T-helper 22 cell (primary cell): ENCODE measurements around the gene DNM2.
"Not testable (repeated sequence)": the region's sequence is repeated elsewhere in the genome, so short reads cannot be mapped to it uniquely, and the experiment has no call there.

ENCODE experiments used
- DNase-seq: peaks from one replicate; pipeline ENCODE4 v3.0.0-alpha.2; 2020; ENCODE audit warnings: low read depth

Gene DNM2

GRCh38 chr19:10838377-10838776 is 120.5 kb downstream of the DNM2 start:
- no peak for DNase-seq

DNA sequence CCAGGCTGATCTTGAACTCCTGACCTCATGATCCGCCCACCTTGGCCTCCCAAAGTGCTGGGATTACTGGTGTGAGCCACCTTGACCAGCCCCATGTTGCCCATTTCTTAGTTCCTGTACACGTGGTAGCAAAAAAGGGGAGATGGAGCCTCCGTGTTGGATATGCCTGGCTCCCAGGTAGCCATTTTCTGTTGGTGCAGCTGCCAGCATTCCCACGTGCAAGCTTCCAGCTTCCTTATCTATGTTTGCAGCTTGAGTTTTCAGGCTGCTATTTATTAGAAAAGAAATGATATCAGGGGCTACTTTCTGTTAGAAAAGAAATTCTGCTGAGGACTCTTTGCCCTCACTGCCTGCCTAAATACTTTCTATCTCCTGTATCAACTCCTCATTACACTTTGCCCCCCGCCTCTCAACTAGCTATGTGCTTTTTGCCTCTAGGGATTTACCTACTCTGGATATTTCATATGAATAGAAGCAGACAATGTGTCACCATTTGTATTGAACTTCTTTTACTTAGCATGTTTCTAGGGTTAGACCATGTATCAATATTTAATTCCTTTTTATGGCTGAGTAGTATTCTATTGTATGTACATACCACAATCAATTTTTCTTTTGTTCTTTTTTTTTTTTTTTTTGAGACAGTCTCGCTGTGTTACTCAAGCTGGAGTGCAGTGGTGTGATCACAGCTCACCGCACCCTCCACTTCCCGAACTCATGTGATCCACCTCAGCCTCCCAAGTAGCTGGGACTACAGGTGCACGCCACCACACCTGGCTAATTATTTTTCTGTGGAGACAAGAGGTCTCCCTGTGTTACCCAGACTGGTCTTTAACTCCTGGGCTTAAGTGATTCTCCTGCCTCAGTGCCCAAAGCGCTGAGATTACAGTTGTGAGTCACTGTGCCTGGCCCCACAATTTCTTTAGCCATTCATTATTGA is 121.5 kb downstream of the DNM2 start:
- no peak for DNase-seq

DNA sequence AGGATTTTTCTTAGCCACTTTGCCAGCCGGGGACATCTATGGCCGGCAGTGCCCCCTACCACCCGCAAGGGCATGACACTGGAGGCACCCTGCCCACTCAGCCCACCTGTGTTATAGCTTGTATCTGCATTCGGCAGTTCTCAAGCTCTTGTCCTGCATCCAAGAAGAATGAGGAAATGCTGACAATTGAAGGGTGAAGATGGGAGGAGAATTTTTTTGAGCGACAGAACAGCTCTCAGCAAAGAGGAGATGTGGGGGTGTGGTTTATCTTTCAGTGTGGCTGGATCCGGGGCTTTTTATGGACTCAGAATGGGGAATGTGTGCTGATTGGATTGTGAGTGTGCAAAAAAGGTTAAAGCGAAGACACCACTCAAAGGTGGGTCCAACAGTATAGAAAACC is 124.9 kb downstream of the DNM2 start:
- no peak for DNase-seq

DNA sequence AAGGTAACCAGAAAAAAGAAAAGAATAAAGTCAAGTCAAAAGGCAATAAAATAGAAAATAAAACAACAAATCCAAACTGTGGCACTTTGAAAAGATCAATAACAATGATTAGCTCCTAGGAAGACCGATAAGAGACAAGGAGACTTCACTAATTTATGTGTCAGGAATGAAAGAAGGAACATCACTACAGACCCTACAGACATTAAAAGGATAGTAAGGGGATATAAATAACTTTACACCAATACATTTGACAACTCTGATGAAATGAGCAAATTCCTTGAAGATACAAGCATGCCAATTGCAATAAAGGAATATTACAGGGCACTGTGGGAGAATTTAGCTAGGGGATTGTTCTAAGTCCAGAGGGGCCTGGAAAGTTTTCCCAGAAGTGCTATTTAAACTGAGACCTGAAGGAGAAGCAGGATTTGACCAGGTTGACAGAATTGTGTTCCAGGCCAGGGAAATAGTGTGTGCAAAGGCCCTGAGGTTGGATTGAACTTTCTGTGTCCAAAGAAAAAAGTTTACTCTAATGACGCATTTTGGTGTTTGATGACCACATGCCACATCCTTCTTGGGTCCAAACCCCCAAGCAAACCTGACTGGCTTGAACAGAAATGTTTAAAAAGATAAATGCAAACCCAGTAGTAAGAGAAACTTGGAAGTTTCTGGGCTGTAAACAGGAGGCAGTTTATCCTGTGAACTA is 128.8 kb downstream of the DNM2 start:
- DNase-seq: no peak

- DNase-seq: no peak
Measured at GRCh38 chr19:10848230-10848856, 130.5 kb downstream of the DNM2 start, which contains the start of gene C19orf38. TSS of gene C19orf38 (plus strand) at chr19:10848415. CDS start at chr19:10848509, 94 bp downstream.

GRCh38 chr19:10850631-10851030 is 132.8 kb downstream of the DNM2 start:
- DNase-seq: no peak

DNA sequence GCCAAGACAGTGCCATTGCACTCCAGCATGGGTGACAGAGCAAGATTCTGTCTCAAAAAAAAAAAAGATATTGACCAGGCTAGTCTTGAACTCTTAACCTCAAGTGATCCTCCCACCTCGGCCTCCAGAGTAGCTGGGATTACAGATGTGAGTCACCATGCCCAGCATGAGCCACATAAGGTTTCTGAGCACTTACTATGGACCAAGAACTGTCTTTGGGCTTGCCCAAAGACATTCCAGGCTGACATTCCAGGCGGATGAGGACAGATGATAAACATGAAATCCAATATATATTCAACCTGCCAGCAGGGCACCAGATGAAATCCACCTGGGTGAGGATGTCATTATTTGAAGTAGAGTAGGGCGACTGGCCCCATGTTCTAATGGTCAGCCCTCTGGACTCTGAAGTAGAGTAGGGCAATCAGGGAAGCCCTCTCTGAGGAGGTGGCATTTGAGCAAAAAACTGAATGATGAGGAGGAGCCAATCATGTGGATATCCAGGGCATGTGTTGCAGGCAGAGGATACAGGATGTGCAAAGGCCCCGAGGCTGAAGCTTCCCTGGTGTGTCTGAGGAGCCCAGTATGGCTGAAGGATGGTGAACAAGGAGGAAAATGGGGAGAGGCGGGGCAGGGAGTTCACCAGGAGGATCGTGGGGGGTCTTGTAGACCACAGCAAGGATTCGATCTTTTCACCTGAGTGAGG is 134.4 kb downstream of the DNM2 start:
- no peak for DNase-seq

- DNase-seq: no peak
Measured at GRCh38 chr19:10852941-10853340, 135.1 kb downstream of the DNM2 start.

DNA sequence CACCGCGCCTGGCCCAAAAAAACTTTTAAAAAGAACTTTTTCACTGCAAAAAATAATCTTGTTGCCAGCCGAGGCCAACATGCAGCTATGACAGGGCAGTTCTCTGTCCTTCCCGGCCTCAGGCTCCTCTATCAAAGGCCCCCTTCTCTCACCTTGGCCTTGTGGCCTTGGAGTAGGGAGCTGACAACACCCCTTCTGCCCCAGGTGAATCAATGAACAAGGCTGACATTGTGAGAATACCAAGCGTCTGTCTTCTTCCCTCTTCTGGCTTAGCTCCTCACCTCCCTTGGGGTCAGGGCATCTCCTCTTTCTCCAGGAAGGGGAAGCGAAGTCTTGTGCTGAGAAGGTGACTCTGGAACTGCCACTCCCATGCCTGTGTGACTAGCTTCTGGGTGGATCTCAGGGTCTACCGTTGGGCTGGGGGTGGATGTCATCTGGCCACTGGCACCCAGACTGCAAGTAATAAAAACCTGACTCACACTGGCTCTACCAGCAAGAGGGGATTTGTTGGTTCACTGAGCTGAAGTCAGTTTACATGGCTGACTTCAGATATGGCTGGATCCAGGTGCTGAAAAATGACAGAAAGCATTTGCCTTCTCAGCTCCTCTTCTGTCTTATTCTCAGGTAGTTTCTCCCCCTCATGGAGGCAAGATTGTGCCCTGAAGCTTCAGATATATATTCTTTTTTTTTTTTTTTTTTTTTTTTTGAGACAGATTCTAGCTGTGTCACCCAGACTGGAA is 136.6 kb downstream of the DNM2 start:
- DNase-seq: no peak

GRCh38 chr19:10855879-10856522 is 138.1 kb downstream of the DNM2 start:
- DNase-seq: no peak

- not testable (repeated sequence) for DNase-seq
Measured at GRCh38 chr19:10856899-10857298, 139.0 kb downstream of the DNM2 start.

- no peak for DNase-seq
Measured at GRCh38 chr19:10858204-10858828, 140.4 kb downstream of the DNM2 start.

DNA sequence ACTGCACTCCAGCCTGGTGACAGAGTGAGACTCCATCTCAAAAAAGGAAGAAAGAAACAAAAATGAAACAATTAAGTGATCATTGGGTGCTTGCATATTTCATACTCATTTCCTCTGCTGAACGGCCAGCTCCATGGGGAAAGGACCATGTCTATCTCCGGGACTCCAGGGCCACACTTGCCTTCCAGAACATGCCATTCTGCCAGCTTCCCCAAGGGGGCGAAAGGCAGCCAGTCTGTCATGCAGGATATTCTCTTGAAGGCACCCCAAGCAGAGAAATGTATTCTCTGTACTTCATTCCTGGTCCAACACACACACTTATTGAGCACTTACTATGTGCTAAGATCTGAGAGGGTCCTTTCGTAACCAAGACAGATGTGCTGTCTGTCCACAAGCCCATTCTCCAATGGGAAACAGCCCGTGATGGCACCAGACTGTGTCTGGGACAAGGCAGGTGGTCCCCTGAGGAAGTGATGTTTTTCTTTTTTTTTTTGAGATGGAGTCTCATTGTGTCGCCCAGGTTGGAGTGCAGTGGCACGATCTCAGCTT is 143.3 kb downstream of the DNM2 start:
- no peak for DNase-seq

DNA sequence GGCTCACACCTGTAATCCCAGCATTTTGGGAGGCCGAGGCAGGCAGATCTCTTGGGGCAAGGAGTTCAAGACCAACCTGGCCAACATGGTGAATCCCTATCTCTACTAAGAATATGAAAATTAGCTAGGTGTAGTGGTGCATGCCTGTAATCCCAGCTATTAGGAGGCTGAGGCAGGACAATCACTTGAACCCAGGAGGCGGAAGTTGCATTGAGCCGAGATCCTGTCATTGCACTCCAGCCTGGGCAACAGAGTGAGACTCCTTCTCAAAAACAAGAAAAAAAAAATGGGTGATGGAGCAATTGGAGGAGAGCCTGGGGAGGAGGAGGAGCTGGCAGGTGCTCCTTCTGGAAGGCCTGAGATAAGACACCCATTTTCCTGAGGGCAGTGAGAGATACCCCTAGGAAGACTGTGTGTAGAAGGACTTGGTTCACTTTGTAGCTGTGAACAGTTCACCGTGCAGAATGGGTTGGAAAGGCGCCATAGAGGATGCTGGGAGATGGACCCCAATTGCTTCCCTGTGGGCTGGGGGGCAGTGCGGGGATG is 144.8 kb downstream of the DNM2 start:
- no peak for DNase-seq

GRCh38 chr19:10863107-10863717 is 145.3 kb downstream of the DNM2 start:
- no peak for DNase-seq

DNA sequence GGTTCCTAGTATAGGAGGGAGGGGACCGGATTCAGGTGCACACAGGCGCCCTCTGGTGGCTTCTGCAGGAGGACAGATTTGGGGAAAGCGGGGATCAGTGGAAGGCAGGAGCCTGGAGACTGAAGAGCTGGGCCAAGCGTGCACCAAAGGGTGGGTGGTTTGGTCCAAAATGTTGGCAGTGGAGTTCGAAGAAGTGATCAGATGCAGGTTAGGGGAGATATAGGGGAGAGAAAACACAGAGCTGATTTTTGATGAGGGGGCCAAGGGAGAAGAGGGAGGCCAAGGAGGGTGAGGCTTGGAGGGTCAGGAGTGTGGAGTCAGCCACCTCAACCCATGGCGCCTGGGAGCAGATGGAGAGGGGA is 146.6 kb downstream of the DNM2 start:
- DNase-seq: peak; percentile 51

- DNase-seq: no peak
Measured at GRCh38 chr19:10866495-10866894, 148.6 kb downstream of the DNM2 start.

DNA sequence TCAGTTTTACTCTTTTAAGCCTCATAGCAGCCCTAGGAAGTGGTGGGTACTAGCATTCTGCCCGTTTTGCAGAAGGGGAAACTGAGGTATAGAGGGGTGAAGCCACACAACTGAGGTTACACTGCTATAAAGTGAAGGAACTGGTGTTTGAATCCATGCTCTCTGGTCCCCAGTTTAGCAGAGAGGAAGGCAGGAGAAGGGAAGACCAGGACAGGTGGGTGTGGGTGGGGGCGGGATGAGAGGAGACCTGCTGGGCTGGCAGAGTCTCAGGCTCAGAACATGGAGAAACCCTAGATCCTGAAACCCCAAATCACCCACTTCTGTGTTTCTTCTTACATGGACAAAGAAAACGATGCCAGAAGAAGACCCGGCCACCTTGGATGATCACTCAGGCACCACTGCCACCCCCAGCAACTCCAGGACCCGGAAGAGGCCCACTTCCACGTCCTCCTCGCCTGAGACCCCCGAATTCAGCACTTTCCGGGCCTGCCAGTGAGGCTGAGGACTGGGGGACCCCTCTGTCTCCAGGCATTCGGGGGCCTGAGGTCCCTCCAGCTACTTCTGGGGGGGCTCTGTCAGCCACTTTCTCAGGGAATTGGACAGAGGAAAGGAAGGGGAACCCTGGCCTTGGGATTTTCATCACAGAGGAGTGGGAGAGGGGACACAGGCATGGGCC is 151.1 kb downstream of the DNM2 start:
- no peak for DNase-seq

- DNase-seq: not testable (repeated sequence)
Measured at GRCh38 chr19:10869872-10870311, 152.0 kb downstream of the DNM2 start.
